ENCODE data around the gene TBCEL.

Gene TBCEL

DNA sequence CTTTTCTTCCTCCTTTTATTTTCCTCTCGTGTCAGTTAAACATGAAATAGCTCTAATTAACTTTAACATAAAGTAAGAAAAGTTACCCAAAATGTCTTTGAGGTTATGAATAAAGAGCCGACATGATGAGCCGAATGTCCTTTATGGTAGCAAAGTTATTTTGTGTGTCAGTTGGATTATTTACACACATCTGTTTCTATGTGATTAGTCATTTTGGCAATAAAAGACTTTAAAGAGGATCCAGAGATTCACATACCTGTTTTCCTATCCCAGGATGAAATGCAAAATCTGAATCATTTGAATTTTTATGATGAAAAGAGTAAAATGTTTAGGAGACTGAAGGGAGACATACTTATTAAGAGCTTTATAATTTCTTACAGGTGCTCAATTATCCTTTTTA lies 43.1 kb downstream of the TBCEL start:
- DNase-seq, result no peak

DNA sequence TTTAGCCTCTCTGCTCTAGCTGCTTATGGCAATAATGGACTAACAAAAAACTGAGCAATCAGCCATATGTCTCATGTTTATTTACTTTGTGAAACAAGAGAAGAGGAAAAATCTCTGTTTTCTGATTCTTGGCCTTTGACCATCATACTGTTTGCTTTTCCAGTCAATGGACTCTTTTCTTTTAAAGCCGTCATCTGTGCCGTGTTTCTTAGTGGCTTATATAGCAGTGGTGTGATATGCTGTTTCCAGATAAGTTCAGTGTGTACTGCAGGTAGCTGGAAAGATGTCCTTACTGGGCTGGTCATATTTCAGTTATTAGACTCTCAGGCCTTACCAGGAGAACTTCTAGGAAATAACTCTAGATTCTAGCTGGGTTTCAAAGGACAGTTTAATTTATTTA lies 43.6 kb downstream of the TBCEL start:
- no peak for DNase-seq

DNA sequence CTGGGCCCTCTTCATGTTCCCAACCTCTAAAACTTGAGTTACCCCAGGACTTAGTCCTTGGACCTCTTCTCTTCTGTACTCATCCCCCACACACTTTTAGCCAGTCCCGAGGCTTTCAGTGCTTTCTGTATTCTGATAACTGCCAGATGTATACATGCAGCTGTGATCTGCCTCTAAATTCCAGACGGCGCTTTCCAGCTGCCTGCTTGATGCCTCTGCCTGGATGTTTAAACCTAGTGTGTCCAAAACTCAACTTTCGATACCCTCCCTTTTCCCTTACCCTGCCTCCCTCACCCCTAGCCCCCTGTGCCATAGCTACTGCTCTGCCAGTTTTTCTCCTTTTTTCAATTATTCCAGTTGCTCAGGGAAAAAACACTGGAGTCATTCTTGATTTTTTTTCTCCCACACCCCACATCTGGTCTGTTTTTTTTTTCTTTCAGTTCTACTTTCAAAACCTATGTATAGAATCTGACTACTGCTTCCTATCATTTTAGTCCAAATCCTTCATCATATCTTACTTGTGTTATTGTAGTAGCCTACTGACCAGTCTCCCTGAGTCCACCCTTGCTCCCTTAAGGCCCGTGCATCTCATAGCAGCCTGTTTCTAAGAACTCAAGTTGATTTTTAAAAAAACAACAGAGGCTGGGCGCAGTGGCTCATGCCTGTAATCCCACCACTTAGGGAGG lies 44.2 kb downstream of the TBCEL start:
- DNase-seq, result no peak

DNA sequence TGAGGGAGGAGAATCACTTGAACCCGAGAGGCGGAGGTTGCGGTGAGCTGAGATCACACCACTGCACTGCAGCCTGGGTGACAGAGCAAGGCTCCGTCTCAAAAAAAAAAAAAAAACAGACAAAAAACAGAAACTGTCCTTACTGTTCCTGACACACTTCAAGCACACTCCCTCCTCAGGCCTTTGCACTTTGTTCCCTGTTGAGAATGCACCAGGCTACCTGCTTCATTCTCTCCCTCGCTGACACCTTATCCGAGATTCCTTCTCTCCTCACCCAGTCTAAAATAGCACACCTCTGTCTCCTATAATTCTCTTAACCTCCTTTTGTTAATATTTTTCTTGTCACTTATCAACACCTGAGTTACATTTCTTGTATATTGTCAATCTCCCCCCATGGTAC lies 44.9 kb downstream of the TBCEL start:
- no peak for DNase-seq

DNA sequence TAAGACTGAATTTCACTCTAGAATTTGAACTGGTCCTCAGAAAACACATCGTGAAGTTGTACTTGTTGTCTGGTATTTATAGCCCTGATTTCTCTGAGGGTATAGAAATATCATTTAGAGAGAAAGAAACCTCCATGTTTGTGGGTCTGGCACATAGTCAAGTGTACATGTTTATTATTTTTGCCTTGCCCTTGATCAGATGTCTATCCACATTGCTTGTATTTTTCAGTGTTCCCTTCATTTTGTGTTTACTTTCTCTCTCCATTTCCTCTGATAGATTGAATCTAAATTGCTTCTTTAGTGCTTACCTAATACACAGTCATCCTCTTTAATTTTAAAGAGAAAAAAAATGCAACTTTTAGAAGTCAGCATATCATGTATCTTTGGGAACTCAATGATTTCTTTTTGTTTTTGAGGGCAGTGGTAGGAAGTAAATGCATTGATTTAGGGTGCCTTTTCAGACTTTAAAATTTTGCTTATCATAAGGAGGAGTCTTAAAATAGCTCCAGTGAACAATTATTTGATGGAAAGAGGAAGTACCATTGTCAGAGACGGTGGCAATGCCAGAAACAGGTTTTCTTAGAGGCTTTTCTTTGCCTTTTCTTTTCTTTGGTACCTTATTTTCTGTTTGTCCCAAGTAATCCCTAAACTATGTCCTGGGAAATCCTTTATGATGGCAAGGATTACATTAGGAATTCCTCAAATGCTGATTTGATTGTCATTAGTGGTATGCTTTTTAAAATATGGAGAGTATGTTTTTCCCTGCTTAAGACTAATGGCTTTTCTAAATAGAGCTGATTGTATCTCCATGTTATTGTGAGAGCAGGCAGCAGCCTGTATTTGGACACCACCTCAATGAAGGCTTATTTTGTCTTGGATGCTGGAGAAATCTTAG lies 47.3 kb downstream of the TBCEL start:
- no peak for DNase-seq

DNA sequence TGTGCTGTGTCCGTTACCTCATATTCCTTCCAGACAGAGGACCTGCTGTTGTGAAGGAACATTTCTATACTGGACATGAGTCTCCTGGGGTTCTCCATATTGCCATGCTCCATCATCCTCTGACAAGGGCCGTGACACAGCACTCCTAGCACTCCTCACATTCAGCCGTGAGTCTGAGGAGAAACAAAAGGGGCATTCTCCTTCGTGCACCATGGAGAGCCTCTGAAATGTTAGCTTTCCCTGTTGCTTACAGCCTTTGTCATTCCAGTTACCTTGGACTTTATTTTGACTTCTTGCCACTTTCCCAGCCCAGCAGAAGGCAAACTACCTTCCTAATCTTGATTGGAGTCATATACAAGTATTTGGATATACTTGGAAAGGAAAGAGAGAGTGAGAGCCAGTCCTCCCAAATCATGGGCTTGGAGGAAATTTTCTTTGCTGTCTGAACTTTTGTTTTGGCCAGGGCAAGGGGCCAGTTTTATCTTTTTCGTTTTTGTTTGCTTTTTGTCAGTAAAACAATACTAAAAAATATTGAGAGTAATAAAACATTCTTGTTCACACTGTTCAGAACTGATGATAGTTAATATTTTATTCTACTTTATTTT lies 48.0 kb downstream of the TBCEL start:
- DNase-seq, result no peak

DNA sequence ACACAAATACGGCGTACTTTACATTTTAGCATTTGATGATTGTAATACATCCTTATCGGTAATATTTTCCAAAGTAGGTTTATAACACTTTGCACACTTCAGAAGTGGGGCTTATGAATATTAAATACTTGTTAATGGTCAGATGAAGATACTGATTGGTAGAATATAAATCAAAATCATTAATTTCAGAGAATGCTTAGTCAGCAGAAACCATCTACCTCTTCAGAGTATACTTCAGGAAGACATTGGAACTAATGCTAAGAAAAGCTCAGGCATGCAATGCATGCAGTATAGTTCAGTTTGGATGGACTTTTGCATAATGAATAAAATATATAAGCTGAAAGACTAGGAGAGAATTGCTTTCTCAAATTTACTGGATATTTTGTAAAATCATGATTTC lies 57.4 kb downstream of the TBCEL start:
- DNase-seq, result no peak

DNA sequence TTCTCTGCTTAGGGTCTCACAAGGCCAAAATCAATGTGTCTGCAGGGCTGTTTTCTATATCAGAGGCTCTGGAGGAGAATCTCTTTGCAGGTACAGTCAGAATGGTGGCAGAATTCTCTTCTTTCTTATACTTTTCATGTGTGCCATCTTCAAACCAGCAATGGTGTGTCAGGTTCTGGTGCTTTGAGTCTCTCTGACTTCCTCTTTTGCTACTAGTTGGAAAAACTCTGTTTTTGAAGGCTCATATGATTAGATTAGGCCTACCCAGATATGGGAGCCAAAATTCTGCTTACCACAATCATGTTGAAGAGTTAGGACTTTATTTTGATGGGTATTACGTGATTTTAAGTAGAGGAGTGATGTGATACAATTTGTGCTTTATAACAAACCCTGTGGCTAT lies 58.3 kb downstream of the TBCEL start:
- DNase-seq, result no peak

DNA sequence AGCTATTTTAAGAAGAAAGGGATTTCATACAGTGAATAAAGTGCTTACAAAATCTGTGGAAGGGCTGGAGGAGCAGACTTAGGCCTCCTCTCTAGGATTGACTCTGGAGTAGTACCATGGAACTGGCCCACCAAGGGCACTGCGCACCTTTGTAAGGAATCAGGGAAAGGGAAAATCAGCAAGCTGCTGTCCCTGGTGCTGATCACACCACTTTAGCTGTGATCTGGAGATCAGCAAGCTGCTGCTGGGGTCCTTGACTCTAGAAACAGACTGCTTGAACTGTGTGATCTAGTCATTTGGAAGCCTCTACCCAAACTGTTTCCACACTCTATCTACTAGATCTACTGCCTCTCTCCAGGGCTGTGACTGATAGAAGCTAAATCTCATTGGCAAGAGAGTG lies 58.8 kb downstream of the TBCEL start:
- DNase-seq, result no peak

DNA sequence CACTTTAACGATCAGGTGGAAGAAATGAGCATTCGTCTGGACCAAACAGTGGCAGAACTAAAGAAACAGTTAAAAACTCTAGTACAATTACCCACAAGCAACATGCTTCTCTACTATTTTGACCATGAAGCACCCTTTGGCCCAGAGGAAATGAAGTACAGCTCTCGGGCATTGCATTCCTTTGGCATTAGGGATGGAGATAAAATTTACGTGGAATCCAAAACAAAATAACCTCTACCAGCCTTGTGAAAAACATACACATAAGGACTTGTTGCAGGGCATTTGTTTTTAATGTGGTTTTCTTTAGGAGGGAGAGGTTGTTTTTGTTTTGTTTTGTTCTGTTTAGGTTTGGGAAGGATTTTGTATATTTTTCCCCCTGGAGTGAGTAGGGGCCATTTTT lies 63.0 kb downstream of the TBCEL start:
- no peak for DNase-seq

DNA sequence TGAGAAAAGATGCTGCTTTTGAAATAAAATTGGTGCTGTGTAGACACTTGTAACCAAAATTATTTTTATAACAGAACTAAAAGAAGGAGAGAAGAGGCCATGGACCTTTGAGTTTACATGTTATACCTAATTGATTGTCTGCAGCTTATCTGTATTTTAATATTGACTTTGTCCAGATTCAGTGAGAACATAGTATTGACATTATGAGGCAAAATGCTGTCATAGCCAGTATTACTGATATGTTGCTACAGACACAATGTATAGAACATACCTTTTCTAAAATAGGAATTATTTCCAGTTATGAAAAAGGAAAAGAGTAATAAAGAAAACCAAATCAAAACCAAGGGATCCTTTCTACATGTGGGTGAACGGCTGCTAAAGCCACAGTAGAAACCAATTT lies 65.7 kb downstream of the TBCEL start:
- no peak for DNase-seq

DNA sequence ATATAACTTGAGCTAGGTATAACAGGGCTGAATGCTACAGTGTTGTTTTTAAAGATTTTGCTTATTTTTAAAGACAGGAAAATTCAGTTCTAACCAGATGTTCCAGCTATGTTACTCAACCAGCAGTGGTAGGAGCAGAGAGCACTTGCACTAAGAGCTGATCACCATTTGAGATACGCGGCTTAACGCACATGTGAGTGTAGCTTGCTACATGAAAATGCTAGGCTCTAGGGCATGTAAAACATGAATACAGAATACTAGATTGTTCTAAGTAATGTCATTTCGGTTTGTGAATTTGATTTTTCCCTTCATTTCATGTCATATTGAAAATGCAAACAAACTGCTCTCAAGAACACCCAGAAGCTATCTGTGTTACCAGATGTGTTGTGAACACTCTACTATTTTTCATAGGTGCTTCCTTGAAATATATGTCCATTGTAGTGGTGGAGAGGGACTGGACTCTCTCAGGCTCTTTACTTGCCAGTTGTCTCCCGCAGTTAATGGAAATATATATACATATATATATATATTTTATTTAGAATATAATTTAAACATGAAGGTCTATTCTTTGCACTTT lies 66.3 kb downstream of the TBCEL start:
- DNase-seq, result no peak

DNA sequence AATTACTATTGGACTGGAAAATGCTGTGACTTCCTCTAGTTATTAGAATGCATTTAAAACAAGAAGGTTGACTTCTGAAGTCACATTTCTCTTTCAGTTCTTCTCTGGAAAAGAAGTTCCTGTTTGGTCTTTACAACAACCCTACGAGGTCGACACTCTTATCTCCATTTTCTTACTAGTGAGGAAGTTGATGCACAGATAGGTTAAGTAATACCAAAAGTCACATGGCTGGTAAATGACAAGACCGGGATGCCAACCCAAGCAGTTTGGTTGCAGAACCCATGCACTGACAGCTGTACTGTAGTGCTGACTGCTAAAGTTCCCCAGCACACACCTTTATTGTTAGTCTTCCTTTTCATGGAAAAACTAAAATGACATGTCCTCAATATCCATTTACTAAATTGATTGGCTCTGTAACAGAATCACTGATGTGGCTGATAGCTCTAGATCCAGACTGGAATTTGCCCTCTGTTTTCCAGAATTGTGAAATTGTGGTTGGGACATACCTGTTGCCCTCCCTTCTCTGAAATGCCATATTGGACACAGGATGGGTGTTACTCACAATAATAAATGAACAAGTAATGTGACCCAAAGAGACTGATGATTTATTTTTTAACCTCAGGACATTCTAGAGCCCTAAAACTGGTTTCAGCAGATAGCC lies 67.7 kb downstream of the TBCEL start:
- DNase-seq, result no peak

DNA sequence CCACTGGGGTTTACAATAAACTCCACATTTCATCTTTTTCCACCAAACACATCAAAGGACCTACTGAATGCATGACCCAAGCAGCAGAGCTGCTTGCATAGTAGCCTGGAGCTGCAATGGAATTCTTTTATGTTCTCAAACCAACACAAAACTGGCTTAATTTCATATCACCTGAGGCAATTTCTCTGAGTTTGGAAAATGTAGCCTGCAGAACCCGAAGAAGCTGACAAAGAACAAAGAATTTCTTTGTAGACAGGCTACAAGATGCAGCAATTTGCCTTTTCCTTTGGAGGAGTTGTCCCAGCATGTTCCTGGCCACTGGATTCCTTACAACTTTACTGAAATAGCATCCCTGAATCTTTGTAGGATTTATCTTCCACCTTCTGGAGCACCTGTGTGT lies 71.7 kb downstream of the TBCEL start:
- DNase-seq, result no peak

DNA sequence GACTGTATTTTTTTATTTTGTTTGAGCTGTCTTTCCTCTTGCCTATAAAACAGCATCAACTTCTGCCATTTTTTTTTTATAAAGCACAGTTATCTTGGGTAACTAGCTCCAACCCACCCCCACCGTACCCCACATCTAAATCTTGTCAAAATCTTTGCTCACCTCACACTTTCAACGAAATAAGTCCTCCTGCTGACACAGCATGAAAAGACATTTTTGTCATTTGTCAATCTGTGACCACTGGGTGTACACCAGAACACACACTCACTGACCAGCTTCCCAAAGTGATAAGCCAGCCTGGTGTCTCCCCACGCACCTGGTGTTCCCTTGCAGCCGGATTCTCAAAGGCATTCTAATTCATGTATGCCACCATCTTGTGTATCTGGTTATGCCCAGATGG lies 75.5 kb downstream of the TBCEL start:
- no peak for DNase-seq

DNA sequence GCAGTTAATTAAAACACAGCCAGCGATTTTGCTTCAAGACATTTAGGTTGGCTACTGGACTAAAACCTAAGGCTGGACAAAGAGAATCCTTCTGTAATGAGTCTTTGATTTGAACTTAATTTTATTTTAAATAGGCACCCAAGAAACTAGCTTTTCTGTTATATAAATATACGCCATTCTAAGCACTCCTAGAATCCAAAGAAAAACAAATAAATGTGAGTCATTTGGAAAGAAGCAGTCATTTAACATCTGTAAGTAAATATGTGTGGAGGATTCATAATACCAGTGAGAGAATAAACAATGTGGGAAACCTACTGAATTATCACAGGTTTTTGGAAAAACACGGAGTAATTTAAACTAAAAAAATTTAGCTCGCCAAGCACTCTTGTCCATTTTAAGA lies 76.0 kb downstream of the TBCEL start:
- DNase-seq, result no peak

DNA sequence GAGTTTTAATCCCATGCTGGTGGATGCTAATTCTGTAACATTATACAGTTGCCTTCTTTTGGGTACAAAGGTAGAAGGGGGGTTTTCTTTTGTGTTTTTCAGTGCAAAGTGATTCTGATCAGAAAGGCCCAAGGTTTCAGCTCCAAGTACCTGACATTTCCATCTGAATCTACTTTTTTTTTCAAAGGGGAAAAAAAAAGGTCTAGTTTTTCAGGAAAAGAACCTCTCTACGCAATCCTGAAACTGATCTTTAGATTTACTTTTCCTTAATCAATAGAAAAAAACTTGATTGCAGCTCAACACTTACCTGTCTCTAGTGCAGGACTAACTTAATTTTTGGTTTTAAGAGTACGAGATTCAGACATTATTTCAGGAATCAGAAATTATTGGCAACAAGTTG lies 77.0 kb downstream of the TBCEL start, which contains the start of gene TECTA:
TSS of gene TECTA (plus strand) at position 301 of the 400 bp plus-strand sequence. CDS start 1,423 bp downstream, outside the sequence.
- no peak for DNase-seq

DNA sequence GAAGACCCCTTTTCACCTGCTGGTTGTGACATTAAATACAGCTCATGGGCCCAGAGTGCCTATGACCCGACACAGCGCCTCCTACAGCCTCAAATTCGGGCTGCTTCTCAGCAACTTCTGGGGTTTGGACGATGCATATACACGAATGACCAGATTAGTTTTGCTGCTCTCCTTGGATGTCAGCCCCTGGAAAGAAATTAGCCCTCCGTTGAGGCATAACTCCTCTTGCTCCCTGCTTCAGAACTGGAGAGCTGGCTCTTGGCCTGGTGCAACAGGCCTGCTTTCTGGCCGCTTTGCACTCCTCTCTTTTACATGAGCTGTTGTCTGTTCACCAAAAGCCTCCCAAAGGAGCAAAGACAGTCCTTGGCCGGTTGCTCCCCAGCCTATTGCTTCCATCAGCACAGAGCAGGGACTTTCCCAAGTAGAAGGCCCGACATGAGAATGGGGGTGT lies 80.4 kb downstream of the TBCEL start:
- no peak for DNase-seq

DNA sequence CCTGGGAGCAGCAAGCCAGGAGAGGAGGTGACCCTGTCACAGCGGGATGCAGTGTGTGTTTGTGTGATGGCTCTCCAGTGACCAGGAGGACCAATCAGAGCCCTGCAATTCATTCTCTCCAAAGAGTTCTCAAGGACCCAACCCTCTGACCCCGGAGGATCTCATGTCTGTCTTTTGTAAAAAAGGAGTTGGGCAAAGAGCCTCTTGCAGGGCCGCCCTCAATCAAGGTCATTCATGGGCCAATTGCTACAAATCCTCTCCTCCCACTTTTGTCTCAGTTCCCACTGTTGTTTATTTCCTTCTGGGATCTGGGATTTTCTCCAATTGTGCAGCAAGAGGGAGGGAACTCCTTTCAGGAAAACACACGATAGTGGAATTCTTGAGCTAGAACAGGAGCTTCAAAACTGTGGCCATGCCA lies 81.2 kb downstream of the TBCEL start:
- no peak for DNase-seq

DNA sequence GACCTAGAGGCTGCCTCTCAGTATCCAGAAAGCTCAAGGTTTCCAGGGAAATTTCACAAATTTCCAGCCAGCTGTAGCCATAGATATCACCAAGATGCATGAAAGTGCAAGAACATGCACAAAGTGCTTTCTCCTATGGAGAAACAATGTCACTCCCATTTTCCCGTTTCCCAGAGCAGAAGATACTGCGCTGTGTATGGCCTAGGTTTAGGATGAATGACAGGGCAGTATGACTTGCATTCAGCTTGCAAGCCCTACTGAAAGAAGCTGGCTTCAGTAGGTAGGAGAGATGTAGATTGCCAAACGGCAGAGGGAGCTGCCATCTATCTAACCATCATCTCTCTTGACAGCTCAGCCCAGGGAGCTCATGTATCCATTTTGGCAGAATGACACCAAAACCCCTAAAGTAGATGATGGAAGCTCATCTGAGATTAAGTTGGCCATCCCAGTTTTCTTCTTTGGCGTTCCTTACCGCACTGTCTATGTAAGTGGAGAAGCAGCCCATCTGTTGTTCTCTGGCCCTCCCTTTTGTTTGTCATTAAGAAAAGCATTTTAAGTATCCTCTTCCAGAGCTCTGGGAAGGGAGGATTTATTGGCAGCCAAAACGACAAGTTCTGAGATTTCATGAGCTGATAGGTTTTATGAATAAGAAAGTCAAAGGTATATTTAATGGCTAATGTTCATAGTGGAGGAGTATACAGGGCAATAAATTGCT lies 81.7 kb downstream of the TBCEL start:
- no peak for DNase-seq

DNA sequence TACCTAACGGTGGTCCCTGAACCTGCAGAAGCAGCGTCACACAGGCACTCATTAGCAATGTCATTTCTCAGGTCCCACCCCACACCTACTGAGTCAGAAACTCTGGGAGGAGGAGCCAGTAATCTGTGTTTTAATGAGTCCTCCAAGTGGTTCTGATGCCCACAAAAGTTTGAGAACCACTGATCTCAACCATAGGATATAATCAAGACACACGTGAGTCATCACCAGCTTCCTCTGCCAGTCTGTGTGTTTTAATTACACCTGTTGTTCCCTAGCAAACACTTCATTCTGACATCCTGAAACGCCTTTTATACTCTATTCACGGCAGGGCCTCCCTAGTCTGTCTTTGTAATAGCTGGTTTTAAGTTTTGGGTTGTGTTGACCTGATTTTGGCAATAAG lies 82.9 kb downstream of the TBCEL start:
- DNase-seq, result no peak

DNA sequence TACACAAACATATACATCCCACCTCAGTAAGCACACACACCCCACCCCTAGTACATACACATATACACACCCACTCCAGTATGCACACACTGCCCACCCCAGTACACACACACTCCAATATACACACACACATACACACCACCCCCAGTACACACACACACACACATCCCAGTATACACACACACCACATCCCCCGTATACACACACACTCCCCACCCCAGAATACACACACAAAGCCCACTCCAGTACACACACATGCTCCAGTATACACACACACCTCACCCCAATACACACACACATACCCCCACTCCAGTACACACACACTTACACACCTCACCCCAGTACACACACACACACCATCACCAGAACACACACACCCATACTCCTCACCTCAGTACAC lies 84.5 kb downstream of the TBCEL start:
- no peak for DNase-seq
